Retinal pigment epithelial cell (primary cell): ENCODE measurements around the gene SRF.
A peak's percentile ranks its signal among the peaks of the same experiment; 100 is the strongest.

ENCODE experiments used
- DNase-seq: peaks from one replicate; pipeline ENCODE4 v3.0.0-alpha.2; 2010; ENCODE audit warnings: low read depth
- H3K4me3 ChIP-seq: 2 replicates; pipeline ENCODE4 v1.5.1; 2011; ENCODE audit warnings: mild to moderate bottlenecking, low read length, control low read depth, moderate library complexity
- CTCF ChIP-seq: conservative IDR thresholded peaks from 2 replicates; pipeline ENCODE4 v1.5.1; 2011; ENCODE audit warnings: low read depth, low read length, control low read depth, inconsistent platforms

The SRF gene

GRCh38 chr6:43170931-43171706, at the start of gene SRF:
SRF (plus strand) TSS chr6:43171269; CDS start chr6:43171657, 388 bp downstream.
- DNase-seq, result peak; percentile 98
- H3K4me3 ChIP-seq, result peak within 1 kb of the TSS; percentile 74
- TF ChIP-seq CTCF, result peak; percentile 51

- no peak for TF ChIP-seq CTCF
- H3K4me3 ChIP-seq, result no peak overlapping the region
Measured at GRCh38 chr6:43122146-43122545, 48.9 kb upstream of the SRF start.

GRCh38 chr6:43123461-43124314, 47.4 kb upstream of the SRF start:
- H3K4me3 ChIP-seq, result no peak overlapping the region
- no peak for TF ChIP-seq CTCF
- DNase-seq, result no peak

More at GRCh38 chr6:43122146-43122545, 48.9 kb upstream of the SRF start:
- DNase-seq, result no peak

- no peak for DNase-seq
- no peak overlapping the region for H3K4me3 ChIP-seq
- no peak for TF ChIP-seq CTCF
Measured at GRCh38 chr6:43124481-43124880, 46.6 kb upstream of the SRF start.

DNA sequence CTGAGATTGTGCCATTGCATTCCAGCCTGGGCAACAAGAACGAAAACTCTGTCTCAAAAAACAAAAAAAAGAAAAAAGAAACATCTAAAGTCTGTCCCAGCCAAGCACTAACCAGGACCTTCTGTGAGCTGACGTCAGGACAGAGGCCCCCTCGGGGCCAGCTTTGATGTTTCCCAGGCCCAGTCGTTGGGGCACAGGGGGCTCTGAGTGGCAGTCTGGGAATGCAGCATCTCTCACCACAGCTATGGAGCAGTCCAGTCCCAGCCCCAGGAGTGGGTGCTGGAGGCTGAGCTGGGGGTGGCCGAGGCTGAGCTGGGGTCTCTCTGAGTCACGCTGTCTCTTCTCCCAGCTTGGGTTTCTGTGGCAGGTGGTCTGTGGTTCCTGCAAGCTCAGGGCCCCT, 46.0 kb upstream of the SRF start:
- DNase-seq, result peak; percentile 89
- TF ChIP-seq CTCF, result no peak
- H3K4me3 ChIP-seq, result no peak overlapping the region

GRCh38 chr6:43125555-43125954, 45.5 kb upstream of the SRF start:
- peak; percentile 62 for DNase-seq
- H3K4me3 ChIP-seq, result no peak overlapping the region
- no peak for TF ChIP-seq CTCF
